ENCODE results near the gene B4GALNT3. TPM values are rescaled to one million over a fixed set of nuclear protein-coding genes. Genes with fewer than 3 reads are reported as not detected.

The B4GALNT3 gene
- total RNA-seq, 1 donor from 2014 or later: 0.86 TPM

DNA sequence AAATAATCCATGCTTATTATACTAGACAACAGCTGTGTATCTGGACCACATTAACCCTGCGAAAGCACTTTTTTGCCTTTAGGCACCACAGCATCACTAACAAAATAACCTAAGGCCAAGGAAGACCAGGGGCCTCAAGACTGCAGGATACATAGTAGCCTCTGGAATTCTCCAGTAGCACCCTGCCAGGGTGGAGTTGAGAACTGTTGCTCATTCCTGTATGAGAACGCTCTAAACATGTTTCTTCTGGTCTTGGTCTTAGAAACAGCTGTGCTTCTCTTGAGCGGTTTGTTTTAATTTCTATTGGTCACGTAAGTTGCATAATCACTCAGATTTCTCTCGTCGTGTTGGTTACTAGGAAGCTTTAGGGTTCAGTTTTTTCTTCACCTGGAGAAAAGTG, 7.9 kb downstream of the B4GALNT3 start:
- DNase-seq (ENCODE audit: low read depth): peak; percentile 56

GRCh38 chr12:468671-469389, 9.1 kb downstream of the B4GALNT3 start:
- DNase-seq (ENCODE audit: low read depth): no peak

- no peak for DNase-seq (ENCODE audit: low read depth)
These were observed 10.4 kb downstream of the B4GALNT3 start for GRCh38 chr12:470133-470532.

GRCh38 chr12:473198-473597, 13.5 kb downstream of the B4GALNT3 start:
- DNase-seq (ENCODE audit: low read depth): no peak

DNA sequence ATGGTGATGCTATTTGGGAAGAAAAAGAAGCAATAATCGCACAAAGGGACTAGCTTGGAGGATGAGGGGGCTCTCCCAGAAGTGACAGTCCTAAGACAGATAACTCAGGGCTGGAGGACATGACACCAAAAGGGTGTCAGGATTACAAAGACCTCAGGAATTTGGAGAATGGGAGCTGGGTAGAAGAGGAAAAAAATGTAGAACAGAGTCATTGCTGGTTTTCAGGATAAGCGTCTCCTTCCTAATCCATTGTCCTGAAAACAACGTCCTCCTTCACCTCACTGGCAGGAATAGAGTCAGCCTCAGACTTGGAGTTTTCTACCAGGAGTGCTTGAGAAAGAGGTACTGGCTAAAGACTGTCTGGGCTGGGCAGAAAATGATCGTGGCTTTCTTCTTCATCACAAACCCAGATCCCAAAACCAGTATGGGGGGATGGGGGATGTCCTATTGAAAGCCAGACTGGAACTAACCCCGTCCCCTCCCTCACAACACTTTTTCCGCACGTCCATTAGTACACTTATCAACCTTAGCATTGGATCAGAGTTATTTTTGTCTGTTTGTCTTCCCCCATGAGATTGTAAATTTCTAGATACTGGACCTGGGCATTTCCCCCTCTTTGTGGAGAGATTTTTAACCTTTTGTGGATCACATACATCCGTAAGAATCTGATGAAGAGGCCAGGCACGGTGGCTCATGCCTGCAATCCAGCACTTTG, 14.3 kb downstream of the B4GALNT3 start:
- DNase-seq (ENCODE audit: low read depth): peak; percentile 50

DNA sequence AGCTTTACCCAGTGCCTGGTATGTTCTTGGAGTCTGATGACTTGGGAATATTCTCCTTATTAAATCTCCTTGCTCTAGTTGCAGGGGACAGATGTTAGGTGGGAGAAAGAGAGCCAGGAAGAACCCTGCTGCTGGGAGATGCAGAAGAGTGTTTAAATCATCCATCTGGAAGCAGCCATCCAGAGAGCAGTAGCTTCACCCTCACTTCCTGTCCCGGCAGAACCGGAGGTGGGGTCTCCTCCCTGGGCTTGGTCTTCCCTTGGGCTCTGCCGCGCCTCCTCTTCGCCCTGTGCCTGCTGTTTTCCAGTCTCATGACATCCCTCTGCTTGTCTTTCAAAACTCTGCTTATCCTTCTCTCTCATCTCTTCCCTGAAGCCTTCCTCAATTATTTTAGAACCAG, 15.5 kb downstream of the B4GALNT3 start:
- no peak for DNase-seq (ENCODE audit: low read depth)

DNA sequence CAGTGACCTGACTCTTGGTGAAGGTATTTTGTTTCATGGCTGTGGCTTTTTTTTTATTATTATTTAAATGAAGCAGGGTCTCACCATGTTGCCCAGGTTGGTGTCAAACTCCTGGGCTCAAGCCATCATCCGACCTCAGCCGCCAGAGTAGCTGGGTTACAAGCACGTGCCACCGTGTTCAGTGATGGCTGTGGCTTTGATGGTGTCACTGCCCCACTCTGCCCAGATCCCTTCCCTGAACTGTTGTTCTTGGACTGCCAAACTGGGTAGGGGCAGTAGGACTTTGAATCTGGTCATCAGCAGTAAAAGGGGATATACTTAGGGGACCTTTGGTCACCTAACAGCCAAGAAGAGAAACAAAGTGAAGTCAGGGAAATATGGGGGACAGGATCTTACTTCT, 19.4 kb downstream of the B4GALNT3 start:
- DNase-seq (ENCODE audit: low read depth): no peak

GRCh38 chr12:480831-481816, 21.4 kb downstream of the B4GALNT3 start:
- DNase-seq (ENCODE audit: low read depth): peak; percentile 98

DNA sequence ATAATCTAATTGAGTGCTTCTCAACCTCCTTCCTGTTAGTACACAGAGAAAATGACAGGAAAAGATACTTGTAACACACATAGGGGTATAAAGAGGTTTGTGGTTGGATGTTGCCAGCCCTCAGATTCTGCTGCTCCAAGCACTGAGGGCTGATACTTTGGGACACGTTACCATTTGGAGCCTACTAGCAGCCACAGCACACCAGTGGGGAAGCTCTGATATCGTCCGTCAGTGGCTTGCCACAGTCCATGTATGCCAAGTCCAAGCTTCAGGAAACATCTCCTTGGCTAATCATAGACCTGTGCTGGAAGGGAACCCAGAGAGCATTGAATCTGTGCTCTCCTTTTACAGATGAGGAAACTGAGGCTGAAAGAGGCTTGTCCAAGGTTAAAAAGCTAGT, 22.3 kb downstream of the B4GALNT3 start:
- peak; percentile 86 for DNase-seq (ENCODE audit: low read depth)

DNA sequence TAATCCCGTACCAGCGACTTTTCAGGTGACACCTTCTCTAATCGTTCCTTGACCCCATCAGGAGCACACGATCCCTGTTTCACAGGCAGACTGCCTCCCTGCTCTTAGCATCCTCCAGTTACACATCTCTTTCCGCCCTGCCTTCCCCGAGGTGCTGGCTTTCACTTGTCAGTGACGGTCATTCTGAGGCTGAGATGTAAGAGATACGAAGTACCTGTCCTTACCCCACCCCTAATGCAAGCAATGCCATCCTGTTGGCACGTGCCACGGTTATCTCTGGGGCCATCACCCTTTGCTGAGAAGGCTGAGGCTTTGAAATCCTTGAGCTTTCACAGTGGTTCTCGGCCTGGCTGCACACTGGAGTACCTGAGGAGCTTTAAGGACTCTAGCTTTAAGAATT, 24.4 kb downstream of the B4GALNT3 start:
- DNase-seq (ENCODE audit: low read depth): no peak

DNA sequence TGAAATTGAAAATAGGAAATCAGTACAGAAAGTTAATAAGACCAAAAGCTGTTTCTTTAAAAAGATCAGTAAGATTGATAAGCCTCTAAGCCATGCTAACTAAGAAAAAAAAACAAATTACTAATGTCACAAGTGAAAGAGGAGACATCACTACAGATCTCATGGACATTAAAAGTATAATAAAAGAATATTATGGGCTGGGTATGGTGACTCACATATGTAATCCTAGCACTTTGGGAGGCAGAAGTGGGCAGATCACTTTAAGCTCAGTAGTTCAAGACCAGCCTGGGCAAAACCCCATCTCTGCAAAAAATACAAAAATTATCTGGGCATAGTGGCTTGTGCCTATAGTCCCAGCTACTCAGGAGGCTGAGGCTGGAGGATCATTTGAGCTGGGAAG, 30.5 kb downstream of the B4GALNT3 start:
- DNase-seq (ENCODE audit: low read depth): no peak

DNA sequence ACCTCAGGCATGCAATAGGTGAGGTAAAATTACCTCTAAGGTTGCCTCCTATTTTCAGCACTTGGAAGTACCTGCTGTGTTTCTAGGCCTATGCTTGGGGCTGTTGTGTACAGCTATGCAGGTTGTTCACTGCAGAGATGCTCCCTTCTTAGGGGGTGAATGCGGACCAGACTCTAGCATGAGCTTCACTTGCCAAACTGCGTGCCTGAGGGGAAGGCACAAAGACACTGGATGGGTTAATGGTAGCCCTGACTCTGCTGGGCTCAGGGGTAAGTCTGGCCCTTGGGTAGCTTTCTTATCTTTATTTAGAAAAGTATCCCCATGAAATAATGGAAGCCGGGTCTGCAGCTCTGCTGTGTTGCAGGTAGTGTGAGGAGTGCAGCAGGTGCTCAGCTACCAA, 35.7 kb downstream of the B4GALNT3 start:
- DNase-seq (ENCODE audit: low read depth): no peak

GRCh38 chr12:496736-497135, 37.0 kb downstream of the B4GALNT3 start:
- no peak for DNase-seq (ENCODE audit: low read depth)

DNA sequence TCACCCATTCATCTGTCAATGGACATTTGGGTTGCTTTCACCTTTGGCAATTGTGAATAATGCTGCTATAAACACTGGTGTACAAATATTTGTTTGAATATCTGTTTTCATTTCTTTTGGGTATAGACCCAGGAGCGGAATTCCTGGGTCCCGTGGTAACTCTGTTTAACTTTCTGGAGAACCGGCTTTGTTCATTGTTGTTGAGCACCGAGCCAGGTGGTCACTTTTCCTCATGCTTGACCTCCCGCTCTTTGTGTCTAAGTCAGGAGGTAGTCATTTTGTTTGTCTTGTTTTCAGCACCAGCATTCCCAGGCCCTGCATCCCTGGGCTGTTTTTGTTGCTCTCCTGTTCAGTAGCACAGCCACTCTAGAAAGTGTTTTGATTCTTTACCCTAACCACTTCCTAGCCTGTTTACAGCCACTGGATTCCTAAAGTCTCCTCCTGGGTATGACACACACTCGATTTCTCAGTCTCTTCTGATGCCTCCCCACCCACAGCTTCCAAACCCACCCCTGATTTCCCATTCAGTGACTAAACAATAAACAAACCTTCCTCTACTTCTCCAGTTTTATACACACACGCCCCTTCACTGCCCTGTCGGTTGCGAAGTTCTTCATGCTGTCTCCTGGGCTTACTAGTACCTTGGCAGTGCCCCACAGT, 37.9 kb downstream of the B4GALNT3 start:
- DNase-seq (ENCODE audit: low read depth): no peak

DNA sequence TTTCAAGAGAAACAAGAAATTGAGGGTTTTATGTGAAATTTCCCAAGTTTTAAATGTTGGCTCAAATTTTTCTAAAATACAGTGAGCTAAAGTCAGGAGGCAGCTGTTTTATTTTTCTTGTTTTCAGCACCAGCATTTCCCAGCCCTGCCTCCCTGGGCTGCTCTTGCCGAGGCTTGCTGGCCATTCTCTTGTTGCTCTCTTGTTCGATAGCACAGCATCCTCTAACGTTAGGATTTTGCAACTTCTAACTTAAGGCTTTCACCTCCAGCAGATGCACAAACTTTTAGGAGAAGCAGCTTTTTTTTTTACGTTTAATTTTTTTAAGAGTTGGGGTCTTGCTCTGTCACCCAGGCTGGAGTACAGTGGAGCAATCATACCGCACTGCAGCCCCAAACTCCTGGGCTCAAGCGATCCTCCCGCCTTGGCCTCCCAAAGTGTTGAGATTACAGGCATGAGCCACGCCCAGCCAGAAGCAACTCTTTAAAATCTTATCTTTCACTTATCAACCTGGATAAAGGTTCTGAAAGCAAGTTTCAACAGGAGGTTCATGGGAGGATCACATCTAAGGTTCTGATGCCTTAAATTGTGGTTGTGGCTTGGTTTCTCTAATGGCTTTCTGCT, 40.2 kb downstream of the B4GALNT3 start:
- DNase-seq (ENCODE audit: low read depth): no peak

DNA sequence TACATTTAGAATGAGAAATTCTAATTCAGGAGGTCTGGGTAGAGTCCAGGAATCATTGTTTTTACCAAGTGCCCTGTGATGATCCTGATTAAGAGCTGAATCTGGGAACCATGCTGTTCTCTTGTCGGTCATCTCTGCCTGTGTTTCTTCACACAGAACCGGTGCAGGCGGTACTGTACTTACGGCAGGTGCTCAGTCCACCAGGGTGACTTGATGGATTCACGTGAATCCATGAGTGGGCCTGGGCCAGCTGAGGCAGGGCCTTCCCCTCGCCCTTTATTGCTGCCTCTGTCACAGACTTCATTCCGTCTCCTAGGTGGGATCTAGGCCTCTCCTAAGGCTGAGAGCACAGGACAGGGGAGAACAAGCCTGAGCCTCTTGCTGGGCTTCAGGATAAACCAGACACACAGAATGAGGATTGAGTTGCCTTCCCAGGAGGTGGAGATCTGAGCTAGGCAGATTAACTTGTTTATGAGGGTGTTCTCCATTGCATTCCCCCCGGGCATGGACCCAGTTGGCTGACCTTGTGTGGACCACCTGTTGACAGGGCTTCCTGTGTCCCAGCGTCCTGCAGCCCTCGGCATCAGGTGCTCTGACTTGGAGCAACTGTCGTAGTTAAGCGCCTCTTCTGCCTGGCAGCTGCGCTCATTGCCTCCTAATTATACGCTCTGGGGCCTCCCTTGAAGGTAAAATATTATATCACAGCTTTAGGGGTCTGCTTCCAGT, 42.1 kb downstream of the B4GALNT3 start:
- DNase-seq (ENCODE audit: low read depth): peak; percentile 27

GRCh38 chr12:503111-503761, 43.5 kb downstream of the B4GALNT3 start:
- DNase-seq (ENCODE audit: low read depth): peak; percentile 31

DNA sequence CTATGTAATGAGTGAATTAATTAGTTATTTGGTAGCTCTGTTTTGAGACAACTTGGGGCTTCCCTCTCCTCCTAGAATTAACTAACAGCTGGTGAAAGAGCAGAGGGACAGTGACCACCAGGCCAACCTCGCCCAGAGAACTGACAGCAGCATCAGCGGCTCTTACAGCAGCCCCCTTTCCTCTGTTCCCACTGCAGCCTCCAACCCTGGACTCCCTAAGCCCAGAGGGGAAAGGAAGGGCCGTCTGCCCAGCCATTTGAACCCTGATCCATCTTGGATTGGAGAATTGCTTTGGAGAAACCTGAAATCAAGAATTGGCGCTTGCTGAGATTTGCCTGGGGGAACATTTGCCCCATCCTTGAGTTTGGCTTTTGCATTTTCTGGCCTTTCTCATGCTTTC, 45.5 kb downstream of the B4GALNT3 start:
- DNase-seq (ENCODE audit: low read depth): no peak

DNA sequence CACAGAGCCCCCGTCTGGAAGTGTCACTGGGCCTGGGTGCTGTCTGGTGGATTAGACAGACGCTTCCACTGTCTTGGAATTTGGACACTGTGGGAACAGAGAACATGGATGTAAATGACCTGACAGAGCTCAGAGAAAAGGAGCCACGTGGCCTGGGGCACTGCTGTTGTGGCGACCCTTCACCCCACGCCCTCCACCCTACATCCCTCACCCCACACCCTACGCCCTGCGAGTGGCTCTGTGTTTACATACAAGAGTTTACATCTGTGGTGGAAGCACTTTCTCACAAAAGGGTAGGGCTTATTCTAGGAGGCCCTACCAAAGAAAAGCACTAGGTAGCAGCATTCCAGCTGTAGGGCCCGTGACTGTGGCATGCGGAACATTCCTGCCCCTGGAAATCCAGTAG, 47.7 kb downstream of the B4GALNT3 start:
- DNase-seq (ENCODE audit: low read depth): no peak

GRCh38 chr12:508145-508544, 48.4 kb downstream of the B4GALNT3 start:
- DNase-seq (ENCODE audit: low read depth): no peak

Measured in myocyte (in vitro differentiated cells).